HT-29 (cell line): ENCODE data around the gene TLE3. TPM values are rescaled to one million over a fixed set of nuclear protein-coding genes. Genes with fewer than 3 reads are reported as not detected.

ENCODE experiments used
- DNase-seq: peaks from one replicate; pipeline ENCODE4 v3.0.0-alpha.2; 2015; ENCODE audit warnings: low spot score
- total RNA-seq: library from RNA; depleted of rRNA; stranded (reverse); fragments of >200 nt; shearing (Covaris generic); gene quantifications from 2 replicates; pipeline ENCODE4 v1.2.3, GENCODE V29; 2014

TLE3 gene
- total RNA-seq, 1 experiment from 2014 or later: 77.6 TPM

DNA sequence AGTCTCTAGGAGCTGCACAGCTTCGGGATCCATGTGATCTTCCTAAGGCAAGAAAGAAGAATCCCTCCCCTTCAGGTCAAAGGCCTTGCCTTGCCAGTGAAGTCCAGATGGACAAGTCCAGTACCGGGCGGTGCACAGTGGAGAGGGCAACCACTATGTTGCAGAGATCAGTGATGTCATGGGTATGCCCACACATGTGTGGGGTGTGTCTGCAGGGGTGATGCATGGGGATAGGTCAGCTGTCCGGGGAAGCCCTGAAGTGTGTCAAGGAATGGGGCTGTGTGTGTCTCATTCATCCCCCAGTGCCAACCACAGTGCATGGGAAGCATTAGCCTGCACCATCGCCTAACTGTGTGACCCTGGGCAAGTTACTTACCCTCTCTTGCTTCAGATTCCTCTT lies 66.5 kb downstream of the TLE3 start:
- DNase-seq: no peak

DNA sequence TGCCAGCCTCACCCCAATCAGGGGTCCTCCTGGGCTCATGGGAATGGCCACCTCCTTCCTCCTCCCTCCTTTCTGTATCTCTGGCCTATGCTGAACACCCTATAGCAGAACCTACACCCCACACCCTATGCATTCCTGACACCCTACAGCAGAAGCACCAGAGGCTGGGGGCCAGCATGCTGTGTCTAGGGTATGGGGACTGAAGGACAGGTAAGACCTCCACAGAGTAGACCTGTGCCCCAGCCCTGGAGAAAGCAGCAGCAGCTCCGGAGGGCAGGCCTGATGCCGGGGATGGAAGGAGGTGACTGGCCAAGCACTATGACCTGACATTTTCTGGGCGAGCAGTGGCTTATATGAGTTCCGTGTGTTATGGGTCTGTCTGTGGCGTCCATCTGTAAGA lies 66.9 kb downstream of the TLE3 start:
- DNase-seq: no peak

DNA sequence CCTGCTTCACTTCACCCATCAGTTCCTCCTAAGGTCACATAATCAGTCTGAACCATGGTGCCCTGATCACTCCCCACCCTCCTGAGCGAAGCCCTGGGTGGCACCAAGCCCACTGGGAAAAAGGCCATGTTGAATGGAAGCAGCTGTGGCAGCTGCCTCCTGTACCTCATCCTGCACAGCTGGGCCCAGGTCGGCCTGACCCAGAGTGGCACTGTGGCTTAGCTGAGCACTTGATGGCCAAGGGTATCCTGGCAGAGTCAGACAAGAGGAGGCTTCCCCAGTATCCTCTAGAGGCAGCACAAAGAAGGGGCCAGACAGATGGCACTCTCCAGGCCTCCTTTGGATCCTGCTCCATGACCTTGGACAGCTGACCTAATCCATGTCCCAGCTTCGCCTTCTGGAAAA lies 68.4 kb downstream of the TLE3 start:
- DNase-seq: no peak

DNA sequence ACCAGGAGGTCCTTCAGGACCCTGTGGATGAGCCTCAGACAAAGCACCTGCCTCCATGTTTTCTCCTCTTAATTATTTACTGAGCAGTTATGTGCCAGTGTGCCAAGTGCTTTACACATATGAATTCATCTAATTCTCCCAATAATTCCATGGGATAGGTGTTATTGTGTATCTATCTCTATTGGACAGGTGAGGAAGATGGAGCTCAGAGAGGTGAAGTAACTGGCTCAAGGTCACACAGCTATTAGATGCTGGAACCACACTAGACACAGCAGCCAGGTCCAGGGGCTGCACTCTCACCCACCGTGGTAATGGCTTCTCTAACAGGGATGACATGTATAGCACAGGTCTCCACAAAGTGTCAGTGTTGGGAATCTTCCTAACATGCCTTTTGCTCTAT lies 70.2 kb downstream of the TLE3 start:
- no peak for DNase-seq

DNA sequence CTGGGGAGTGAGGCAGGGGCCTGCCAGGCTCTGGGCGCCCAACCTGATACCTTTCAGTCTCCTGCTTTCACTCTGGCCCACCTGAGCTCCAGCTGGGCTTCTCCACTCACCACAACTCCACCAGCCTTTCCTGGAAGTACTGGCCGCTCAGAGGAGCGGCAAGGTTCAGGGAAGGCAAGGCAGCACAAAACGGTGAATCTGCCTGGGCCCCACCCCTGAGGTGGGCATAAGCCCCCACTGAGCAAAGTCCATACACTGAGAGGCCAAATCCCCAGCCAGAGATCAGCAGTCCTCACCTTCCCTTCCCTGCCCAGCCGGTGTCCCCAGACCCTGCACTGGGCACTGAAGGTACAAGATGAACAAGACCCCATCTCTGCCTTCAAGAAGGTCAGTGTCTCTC lies 70.7 kb downstream of the TLE3 start:
- DNase-seq: no peak

DNA sequence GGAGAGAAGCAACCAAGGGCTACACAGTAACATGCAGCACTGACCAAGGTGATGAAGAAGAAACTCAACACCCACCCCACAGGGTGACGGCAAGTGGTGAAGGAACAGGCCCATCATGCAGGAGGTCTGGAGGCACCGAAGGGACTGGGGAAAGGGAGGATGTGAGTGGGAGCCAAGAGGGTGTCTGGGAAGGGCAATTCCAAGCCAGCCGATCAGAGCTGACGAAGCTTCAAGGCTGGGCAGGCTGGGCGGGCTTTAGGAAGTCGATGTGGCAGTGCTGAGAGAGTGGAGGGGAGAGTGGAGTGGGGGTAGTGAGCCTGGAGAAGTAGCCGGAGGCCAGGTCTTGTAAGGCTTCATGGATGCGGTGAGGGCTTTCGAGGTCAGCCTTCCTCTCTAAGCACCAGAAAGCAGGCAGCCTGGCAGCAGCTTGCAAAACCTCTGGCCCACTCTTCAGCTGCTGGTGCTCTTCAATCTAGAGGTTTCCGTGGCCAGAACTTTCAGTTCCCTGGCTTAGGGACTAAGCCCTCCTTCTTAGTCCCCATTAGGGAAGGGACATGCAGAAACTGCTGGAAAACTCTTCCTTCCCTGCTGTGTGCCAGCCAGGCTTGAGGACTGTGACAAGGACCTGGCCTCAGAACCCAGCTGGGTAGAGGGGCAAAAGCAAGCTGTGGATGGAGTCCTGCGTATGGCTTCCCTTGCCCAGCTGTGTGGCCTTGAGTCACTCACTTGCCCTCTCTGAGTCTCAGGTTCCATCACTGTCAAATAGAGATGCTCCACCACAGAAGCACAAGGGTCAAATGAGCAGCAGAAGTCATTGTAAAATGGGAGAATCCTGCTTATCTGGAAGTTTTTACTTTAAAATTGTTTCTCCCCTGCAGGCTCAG lies 72.1 kb downstream of the TLE3 start:
- no peak for DNase-seq

DNA sequence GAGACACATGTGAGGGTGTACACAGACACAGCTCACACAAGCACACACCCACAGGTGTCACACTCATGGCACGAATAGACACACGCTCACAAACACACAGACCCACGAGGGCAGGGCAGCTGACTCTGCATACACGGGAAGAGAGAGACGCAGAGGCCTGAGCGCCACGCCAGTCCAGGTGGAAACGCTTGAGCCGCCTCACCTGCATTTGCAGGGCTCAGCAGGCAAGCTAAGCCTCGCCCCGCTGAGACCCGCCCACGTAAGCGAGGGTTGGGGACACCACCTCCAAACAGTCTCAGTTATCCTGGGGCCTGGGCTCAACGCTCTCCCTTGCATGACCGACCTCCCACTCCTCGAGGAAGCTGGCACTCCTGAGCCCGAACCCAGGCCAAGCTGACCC lies 73.2 kb downstream of the TLE3 start:
- no peak for DNase-seq

DNA sequence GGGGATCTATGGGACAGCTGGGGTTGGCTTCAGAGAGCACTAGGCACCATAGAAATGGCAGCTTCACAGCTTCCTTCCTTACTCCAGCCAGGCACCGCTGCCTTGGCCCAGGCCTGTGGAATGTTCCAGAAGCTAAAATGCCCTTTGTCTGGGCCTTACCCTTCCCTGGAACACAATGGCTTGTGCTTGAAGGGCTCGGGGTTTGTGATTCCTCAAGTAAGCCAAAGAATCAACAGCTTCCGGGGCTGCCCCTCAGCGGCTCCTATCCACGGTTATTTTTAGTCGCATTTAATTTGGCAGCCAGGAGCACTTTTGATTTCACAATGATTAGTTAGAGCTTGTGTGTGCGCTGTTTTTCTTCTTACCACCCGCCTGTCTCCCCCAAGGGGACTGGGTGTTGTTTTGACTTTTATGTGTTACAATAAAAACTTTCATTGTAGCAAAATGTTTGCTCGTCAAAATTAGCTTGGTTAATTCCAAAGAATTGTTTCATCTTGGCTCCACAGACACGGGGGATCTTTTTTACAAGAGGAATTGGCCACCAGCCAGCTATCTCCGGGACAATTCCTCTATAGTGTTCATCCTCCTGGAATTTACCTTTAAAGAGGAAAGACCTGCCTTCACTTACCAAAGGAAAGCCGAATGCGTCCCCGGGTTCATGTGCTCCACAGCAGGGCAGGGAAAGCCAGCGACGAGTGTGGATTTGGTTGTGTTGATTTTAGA lies 73.8 kb downstream of the TLE3 start:
- no peak for DNase-seq

DNA sequence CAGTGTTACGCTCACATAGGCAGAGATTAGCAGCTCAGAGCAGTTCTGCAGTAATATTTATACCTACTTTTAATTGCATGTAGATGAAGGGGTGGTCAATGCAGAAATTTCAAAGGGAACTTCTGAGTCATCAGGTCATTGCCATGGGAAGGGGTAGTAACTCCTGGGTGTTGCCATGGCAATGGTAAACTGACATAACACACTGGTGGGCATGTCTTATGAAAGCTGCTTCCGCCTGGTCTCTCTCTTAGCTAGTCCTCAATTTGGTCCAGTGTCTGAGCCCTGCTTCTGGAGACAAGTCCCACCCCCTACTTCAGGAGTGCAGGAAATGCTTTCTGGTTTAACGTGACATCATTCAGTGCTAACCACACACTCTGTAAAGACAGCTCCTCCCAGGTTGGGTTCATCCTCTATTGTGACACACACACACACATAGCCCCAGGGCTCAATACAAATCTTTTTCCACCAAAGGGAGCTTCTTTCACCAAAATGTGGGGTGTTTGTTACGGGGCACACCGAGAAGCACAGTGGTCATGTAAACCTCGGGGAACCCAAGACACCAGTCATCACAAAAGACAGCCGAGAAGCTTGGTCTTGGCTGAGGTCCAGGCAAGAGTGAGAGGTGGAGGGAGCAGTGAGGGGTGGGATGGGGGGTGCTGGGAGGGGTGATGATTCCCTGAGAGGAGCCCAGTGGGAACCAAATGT lies 74.5 kb downstream of the TLE3 start:
- peak; percentile 50 for DNase-seq

DNA sequence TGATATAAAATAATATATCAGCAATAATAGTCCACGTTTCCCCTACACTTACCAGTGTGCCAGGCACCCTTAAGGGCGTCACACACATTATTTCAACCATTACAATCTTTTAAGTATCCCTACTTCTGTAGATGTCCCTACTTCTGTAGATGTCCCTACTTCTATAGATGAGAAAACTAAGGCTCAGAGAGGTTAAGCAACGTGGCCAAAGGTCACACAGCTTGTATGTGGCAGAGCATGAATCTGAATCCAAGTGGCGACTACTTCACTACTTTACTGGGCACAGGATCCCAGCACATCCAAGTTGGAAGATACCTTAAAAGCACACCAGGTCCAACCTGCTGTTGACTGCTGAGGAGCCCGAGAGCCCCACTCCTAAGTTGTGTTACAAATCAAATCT lies 77.5 kb downstream of the TLE3 start:
- no peak for DNase-seq

DNA sequence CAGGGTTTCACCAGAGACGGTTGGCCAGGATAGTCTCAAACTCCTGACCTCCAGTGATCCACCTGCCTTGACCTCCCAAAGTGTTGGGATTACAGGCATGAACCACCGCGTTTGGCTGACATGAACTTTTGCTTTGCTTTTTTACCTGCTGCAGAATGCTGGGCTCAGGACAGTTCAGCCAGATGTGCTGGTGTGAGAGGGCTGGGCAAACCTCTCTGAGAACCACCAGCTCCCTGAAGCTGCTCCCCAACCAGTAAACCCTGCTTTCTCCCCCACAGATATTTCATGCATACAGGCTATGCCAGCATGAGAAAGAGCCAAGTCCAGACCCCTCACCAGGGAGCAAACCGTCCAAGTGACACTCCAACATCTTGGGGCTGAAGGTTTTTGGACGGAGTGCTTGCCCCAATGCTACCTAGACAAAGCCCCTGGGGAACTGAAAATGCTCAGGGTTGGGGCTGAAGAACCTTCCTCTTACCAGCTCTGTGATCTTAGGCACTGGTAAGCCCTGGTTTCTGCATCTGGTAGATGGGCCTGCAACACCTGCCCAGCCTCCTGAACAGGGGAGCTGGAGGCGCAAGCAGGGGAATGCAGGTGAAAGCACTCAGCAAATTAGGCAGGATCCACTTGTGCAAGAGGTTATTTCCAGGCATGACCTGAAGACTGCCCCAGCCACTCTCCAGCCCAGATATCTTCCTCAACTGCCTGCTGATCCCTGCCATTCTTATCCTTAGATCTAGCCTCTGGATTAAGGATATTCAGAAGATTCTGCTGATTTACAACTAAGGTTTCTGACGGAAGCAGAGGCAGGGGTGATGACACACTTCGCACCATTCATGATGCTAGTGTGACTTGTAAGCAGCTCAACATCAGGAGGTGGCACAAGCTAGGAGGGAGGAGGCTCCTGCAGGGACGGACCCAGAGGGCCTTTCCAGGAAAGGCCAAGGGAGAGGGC lies 78.8 kb downstream of the TLE3 start:
- DNase-seq: no peak

DNA sequence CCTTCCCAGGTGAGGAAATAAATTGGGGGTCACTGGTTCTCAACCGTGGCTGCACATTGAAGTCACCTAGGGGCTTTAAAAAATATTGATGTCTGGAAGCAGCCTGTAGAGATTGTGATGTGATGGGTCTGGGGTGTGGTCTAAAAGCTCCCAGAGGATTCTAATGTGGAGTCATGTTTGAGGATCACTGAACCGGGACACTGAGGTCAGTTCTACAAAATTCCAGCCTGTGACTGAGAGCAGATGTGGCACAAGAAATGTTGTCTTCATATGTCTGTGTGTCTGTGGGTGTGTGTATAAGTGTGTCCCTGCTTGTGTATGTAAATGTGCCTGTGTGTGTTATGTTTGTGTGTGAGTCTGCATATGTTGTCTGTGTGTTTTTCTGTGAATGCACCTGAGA lies 79.9 kb downstream of the TLE3 start:
- no peak for DNase-seq

DNA sequence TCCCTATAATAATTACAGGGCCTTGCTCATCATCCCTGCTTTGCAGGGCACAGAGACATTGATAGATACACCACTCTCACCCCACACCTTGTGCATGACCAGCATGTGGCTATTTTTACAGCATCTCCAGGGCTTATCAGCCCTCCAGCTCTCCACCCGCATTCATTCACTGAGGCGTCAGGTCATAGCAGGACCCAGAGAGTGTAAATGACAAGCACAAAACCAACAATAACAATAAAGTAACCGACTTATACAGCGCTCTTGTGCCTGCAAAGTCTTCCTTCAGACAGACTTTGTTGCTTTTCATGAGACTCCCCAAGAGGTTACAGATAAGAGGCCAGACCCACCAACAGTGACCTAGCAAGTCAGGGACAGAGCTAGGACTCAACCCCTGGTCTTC lies 80.7 kb downstream of the TLE3 start:
- no peak for DNase-seq

DNA sequence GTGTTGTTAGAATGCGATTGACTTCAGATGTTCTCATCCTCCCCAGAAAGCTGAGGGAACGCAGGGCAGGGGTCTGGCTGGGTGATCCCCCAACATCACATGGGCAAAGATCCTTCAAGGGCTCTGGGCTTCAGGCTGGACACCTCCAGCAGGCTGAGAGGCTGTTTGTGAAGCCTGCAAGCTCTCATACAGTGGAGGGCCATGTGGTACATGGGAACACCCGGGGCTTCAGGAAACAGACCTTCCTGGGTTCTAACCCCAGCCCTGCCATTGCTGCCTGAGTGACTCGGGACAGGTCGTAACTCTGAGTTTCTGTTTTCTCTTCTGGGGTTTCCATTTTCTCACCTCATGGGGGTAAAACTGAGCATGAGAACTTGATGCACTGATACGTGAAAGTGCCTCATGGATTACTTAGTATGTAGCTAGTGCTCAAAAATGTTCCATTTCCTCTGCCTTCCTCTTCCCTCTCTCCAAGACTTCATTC lies 81.2 kb downstream of the TLE3 start:
- DNase-seq: no peak

DNA sequence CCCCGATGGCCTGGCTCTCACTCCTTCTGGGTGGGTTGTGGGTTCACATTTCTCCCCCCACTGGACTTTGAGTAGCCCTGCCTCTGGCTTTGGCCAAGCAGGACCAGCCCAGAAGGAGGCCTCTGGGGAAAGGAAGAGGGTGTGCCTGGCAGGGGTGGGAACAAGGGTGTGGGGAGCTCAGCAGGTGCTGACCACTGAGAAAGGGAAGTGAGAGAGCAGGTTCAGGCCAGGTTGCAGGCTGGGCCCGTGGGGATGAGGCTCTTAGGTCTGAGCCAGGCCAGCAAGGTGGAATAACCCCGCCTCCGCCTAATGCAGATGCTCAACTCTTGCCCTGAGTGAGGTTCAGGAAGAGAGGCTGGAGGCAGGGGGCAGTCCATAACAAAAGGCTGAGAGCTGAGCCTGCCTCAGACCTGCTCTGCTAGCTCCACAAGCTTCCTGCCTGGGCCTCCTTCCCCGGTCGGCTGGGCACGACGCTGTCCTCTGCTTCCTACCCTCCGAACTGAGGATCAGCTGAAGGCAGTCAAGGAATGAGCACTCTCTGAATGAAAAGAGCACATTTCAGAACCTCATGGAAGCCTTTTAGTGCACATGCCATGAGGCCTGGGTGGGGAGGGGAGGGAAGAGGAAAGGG lies 82.7 kb downstream of the TLE3 start:
- DNase-seq: no peak

DNA sequence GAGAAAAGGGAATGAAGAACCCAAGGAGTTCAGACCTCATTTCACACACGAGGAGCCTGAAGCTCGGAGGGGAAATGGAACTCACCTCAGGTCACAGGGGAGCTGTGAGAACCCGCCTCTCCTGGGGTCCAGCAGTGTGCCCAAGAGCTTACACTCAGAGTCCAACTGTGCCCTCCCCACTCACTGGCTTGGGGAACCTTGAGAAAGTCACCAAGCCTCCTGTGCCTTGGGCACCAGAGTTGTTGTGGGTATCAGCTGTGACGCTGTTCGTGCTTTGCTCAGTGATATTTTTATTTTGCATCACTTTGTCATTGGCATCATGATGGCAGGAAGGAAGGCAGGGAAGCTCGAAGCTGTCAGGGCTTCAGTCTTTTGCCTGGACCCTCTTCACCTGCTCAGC lies 83.4 kb downstream of the TLE3 start:
- DNase-seq: no peak

DNA sequence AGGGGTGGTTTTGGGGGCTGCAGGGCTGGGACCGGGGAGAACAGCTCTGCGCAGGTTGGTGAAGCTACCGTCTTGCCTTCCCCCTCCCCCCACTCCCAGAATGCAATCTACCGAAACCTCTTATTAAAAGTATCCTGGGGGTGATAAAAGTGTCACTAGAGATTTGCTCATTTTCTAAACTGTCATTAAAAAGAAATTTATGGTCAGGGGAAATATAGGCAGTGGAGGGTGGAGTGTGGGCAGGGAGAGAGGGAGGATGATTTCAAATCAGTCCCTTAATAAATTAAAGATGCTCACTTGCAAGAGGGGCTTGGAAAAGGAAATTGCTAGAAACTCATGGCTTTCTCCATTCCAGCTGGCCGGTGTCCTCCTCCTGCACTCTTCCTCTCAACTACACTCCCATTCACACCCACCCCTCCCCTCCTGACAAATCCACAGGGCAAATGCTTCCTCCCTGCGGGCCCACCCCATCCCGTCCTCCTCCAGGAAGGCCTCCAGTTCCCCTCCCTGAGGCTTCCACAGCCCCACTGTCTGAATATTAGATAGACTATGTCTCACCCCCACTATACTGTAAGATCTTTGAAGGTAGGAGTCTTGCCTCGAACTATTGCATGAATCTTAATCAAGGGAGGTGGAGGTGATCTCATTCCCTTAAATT lies 83.9 kb downstream of the TLE3 start:
- DNase-seq: no peak

DNA sequence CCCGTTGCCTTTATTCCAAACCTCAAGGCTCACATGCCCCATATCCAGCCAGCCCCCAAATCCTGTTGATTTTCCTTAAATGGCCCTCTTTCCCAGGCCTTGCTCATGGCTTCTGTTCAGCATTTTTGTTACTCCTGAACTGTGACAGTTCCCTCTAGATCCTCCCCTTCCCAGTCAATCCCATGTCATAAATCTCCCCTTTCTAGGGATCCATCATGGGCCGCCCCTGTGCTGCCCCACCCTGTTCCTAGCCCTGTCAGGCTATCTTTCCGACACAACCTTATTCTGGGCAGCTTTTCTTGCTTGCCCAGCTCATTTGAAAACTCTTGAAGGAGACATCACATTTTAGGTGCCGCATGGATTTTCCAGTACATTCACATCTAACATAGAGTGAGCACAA lies 84.8 kb downstream of the TLE3 start:
- no peak for DNase-seq

DNA sequence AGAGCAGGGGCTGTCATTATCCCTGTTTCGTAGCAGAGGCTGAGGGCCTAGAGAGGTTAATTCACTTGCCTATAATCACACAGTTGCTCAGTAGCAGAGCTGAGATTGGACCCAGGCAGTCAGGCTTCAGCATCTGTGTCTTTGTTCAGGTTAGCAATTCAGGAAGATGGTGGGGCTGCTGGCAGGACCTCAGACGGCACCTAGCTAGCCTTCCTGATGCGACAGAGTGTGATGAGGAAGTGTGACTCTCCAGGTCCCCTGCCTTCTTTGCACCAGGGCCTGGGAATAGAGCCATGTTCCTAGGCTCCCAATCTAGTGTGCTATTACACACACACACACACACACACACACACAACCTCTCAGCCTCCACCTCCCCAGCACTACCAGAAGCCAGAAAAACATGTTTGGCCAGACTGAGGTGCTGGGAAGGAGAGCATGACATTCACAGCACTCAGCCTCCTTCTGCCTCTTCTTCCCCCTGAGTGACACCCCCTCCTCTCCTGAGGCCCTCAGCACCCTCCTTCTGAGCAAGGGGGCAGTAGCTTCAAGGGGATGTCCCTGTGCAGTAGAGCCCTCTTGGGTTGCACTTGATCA lies 88.9 kb downstream of the TLE3 start:
- no peak for DNase-seq
